HEK293T (cell line): ENCODE measurements around the gene NIFK.
"Not testable (repeated sequence)": the region's sequence is repeated elsewhere in the genome, so short reads cannot be mapped to it uniquely, and the experiment has no call there.

Source experiments
- BHLHE40 ChIP-seq: fragments of 450-650 bp; IDR thresholded peaks from 2 replicates; pipeline ENCODE4 v1.6.1; 2016; ENCODE audit warnings: mild to moderate bottlenecking, moderate library complexity, borderline replicate concordance
- CTBP1 ChIP-seq: fragments of 450-650 bp; IDR thresholded peaks from 2 replicates; pipeline ENCODE4 v1.6.1; 2016; ENCODE audit warnings: borderline replicate concordance
- ELF4 ChIP-seq: fragments of 450-650 bp; IDR thresholded peaks from 2 replicates; pipeline ENCODE4 v1.6.1; 2017; ENCODE audit warnings: antibody characterized with exemption
- FOXA1 ChIP-seq: fragments of 450-650 bp; IDR thresholded peaks from 2 replicates; pipeline ENCODE4 v1.6.1; 2016; ENCODE audit warnings: mild to moderate bottlenecking
- FOXK2 ChIP-seq: fragments of 450-650 bp; IDR thresholded peaks from 2 replicates; pipeline ENCODE4 v1.6.1; 2016; ENCODE audit warnings: mild to moderate bottlenecking
- FOXM1 ChIP-seq: fragments of 450-650 bp; IDR thresholded peaks from 2 replicates; pipeline ENCODE4 v1.6.1; 2017; ENCODE audit warnings: mild to moderate bottlenecking, borderline replicate concordance
- HDGF ChIP-seq: fragments of 450-650 bp; IDR thresholded peaks from 2 replicates; pipeline ENCODE4 v1.6.1; 2017; ENCODE audit warnings: antibody characterized with exemption, borderline replicate concordance
- LEF1 ChIP-seq: fragments of 450-650 bp; IDR thresholded peaks from 2 replicates; pipeline ENCODE4 v1.6.1; 2017; ENCODE audit warnings: mild to moderate bottlenecking, borderline replicate concordance
- NFRKB ChIP-seq: fragments of 450-650 bp; IDR thresholded peaks from 2 replicates; pipeline ENCODE4 v1.6.1; 2016; ENCODE audit warnings: mild to moderate bottlenecking, moderate library complexity
- PKNOX1 ChIP-seq: fragments of 450-650 bp; IDR thresholded peaks from 2 replicates; pipeline ENCODE4 v1.6.1; 2016
- SP1 ChIP-seq: fragments of 450-650 bp; IDR thresholded peaks from 2 replicates; pipeline ENCODE4 v1.6.1; 2017
- SUZ12 ChIP-seq: fragments of 450-650 bp; IDR thresholded peaks from 2 replicates; pipeline ENCODE4 v1.6.1; 2016; ENCODE audit warnings: mild to moderate bottlenecking
- TARDBP ChIP-seq: fragments of 450-650 bp; IDR thresholded peaks from 2 replicates; pipeline ENCODE4 v1.6.1; 2016
- ZNF384 ChIP-seq: fragments of 450-650 bp; IDR thresholded peaks from 2 replicates; pipeline ENCODE4 v1.6.1; 2016

GRCh38 chr2:121701761-121702160, 34.9 kb downstream of the NIFK start:
- not testable (repeated sequence) for TF ChIP-seq FOXM1, SP1, BHLHE40, ZNF384, TARDBP, LEF1, FOXK2, SUZ12, FOXA1, HDGF, PKNOX1, ELF4, CTBP1, NFRKB
